Uterus (tissue), 4 donors: Measurements from ENCODE around the gene ARHGEF26. TPM values are rescaled to one million over a fixed set of nuclear protein-coding genes. Genes with fewer than 3 reads are reported as not detected.
A peak's percentile ranks its signal among the peaks of the same experiment; 100 is the strongest.

ENCODE experiments used
- DNase-seq, 2 donors: peaks; one replicate each; pipeline ENCODE4 v3.0.0-alpha.2; 2019 to 2020
- H3K27ac ChIP-seq, 2 donors: fragments of 200-600 bp; sonication (generic); 1 replicate in 1 of 2; 2 replicates in 1 of 2; pipeline ENCODE4 v1.5.1; 2016 to 2018
- H3K27me3 ChIP-seq, 2 donors: fragments of 200-600 bp; sonication (generic); one replicate each; pipeline ENCODE4 v1.5.1; 2018 to 2019; ENCODE audit warnings: control low read depth in 1 of 2
- H3K36me3 ChIP-seq, 2 donors: fragments of 200-600 bp; sonication (generic); one replicate each; pipeline ENCODE4 v1.5.1; 2019; ENCODE audit warnings: control low read depth in 1 of 2
- H3K4me1 ChIP-seq, 2 donors: fragments of 200-600 bp; sonication (generic); one replicate each; pipeline ENCODE4 v1.5.1; 2018 to 2019; ENCODE audit warnings: control low read depth in 1 of 2
- H3K4me3 ChIP-seq, 2 donors: fragments of 200-600 bp; sonication (generic); 1 replicate in 1 of 2; 2 replicates in 1 of 2; pipeline ENCODE4 v1.5.1; 2018 to 2019; ENCODE audit warnings: mild to moderate bottlenecking in 1 of 2
- H3K9me3 ChIP-seq, 2 donors: fragments of 200-600 bp; sonication (generic); one replicate each; pipeline ENCODE4 v1.5.1; 2019; ENCODE audit warnings: control low read depth in 1 of 2
- CTCF ChIP-seq, 4 experiments: fragments of 200-600 bp in 2 of 4; fragments of 450-650 bp in 2 of 4; sonication (generic) in 2 of 4; IDR thresholded peaks; one replicate each; pipeline ENCODE4 v1.5.1; 2016 to 2019; ENCODE audit warnings: antibody characterized with exemption in 4 of 4, mild to moderate bottlenecking in 2 of 4, moderate library complexity in 1 of 4
- POLR2A ChIP-seq, 2 donors: fragments of 450-650 bp; IDR thresholded peaks; one replicate each; pipeline ENCODE4 v1.6.1; 2016; ENCODE audit warnings: antibody characterized with exemption in 2 of 2, mild to moderate bottlenecking in 1 of 2, moderate library complexity in 1 of 2
- intact Hi-C: fragments of 100-400 bp; cut with DNase I; formaldehyde crosslinking; loops from one replicate; pipeline ENCODE4 v1.15.1; 2023; ENCODE audit warnings: low total_unique reads
- total RNA-seq, 4 donors: library from RNA; depleted of rRNA in 3 of 4; stranded (reverse); fragments of >200 nt in 3 of 4; gene quantifications; one replicate each; pipeline versions ENCODE4 v1.1.0 to v1.2.4, GENCODE V29; 2014 to 2023
- donor health status: DM: yes; HTN: yes; CAD: no.

The ARHGEF26 gene
- total RNA-seq, 4 donors from 2014 or later, result 13.5 to 43.5 (median 16.6) TPM

DNA sequence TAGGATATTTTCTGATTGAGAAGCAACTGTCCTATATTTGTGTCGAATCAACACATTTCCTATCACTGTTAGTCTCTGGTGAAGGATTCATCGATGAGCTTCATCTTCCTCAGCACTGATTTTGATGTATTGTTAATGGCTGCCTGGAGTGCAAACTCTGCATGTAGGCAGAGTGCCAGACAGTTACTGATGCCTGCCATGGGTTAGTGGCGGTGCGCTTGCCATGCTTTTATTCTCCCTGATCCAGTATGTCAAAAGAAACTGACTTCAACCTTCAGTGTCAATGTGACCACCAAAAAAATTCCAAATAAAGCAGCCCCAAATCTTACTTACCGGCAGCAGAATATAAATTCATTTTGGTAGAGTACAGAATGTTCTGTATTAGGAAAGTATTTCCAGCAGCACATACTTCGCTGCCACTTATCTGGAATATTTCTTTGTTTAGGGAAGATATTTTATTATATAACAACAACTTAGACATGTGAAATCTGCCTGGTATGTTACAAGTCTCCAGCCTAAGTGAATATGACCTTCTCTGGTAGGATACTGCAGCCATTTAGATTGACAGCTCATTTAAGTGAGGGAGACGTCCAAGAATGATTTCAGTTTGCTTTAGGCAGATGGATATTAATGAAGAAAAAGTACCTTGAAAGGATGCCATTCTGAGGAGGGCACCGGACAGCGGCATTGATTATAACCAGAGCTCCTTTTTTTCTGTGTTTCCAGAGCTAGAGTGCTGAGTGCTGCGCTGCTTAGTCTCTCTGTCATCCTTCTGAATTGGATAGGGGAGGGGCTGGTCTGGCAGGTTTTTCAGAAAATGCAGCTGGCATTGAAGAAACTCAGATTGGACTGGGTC, 59.9 kb downstream of the ARHGEF26 start:
- no peaks in the 10 kb centered on the region for H3K27me3 ChIP-seq
- no peaks in the 10 kb centered on the region for H3K9me3 ChIP-seq
- no peaks in the 10 kb centered on the region for H3K36me3 ChIP-seq
- no peak for DNase-seq
- peaks cover 0 to 5% of the 10 kb centered on the region in 2 donors for H3K4me1 ChIP-seq
- H3K27ac ChIP-seq, result peak overlapping the region in 1 of 2 donors; percentile 49
- no peak overlapping the region for H3K4me3 ChIP-seq
- TF ChIP-seq CTCF (IDR thresholded peaks at IDR 0.05) (no peak), POLR2A (IDR thresholded peaks at IDR 0.05) (no peak)
- intact Hi-C loops, result no loop called here

DNA sequence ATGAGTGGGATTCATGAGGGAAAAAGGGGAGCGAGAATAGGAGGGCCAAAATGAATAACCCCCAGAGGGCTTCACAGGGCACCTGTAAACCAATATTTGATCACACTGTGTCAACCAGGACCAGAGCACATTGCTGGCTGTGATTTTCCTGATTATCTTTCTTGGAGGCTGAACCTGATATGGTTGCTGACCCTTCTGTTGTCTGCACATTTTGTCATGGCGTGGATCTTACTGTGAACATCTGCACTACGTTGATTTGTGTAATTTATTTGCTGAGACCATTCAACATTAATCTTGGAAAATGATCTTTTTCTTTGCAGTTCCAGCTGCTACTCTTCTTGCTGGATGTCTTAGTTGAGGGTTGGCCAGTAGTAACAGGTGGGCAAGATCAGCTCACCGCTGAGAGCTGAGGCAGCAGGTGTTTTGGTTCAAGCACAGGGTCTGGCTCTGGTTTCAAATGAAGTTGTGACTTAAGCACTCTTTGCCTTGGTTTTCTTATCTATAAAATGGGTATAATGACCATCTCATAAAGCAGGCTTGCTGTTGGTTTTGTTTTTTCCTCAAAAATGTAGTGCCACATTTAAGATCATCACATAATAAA, 61.2 kb downstream of the ARHGEF26 start:
- Histone ChIP-seq H3K4me3 (no peak overlapping the region), H3K36me3 (no peaks in the 10 kb centered on the region), H3K27ac (no peak overlapping the region), H3K27me3 (no peaks in the 10 kb centered on the region), H3K9me3 (no peaks in the 10 kb centered on the region), H3K4me1 (peaks cover 0 to 5% of the 10 kb centered on the region in 2 donors)
- intact Hi-C loops, result no loop called here
- DNase-seq, result no peak
- TF ChIP-seq CTCF (IDR thresholded peaks at IDR 0.05), result no peak

- H3K9me3 ChIP-seq, result no peaks in the 10 kb centered on the region
- H3K4me3 ChIP-seq, result no peak overlapping the region
- H3K27me3 ChIP-seq, result no peaks in the 10 kb centered on the region
- intact Hi-C loops, result no loop called here
- H3K36me3 ChIP-seq, result no peaks in the 10 kb centered on the region
- peaks cover 0 to 5% of the 10 kb centered on the region in 2 donors for H3K4me1 ChIP-seq
- no peak for TF ChIP-seq POLR2A (IDR thresholded peaks at IDR 0.05)
- no peak for TF ChIP-seq CTCF (IDR thresholded peaks at IDR 0.05)
- no peak for DNase-seq
- no peak overlapping the region for H3K27ac ChIP-seq
These were observed 61.8 kb downstream of the ARHGEF26 start for GRCh38 chr3:154182975-154183374.

DNA sequence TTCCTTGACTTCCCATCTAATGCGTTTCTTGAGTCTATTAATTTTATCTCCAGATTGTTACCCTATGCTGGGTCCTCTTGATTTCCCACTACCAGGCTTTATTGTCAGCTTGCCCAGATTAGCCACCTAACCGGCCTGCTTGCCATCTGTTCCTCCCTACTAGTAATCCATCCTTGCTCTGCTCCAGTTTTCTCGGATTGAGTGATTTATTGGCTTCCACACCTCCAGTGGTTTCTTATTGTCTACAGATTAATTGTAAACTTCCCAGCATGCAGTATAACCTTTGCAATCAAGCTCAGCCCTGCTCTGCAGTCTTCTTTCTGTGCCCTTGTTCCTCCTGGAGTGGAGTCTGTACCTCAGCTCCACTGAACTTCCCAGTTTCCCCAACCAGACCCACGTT, 63.4 kb downstream of the ARHGEF26 start:
- no peaks in the 10 kb centered on the region for H3K36me3 ChIP-seq
- H3K27ac ChIP-seq, result no peak overlapping the region
- H3K9me3 ChIP-seq, result no peaks in the 10 kb centered on the region
- no peak for DNase-seq
- no peaks in the 10 kb centered on the region for H3K27me3 ChIP-seq
- intact Hi-C loops, result no loop called here
- peaks cover 0 to 5% of the 10 kb centered on the region in 2 donors for H3K4me1 ChIP-seq
- TF ChIP-seq CTCF (IDR thresholded peaks at IDR 0.05) (no peak), POLR2A (IDR thresholded peaks at IDR 0.05) (no peak)
- no peak overlapping the region for H3K4me3 ChIP-seq

- Histone ChIP-seq H3K27me3 (no peaks in the 10 kb centered on the region), H3K4me1 (no peaks in the 10 kb centered on the region), H3K9me3 (no peaks in the 10 kb centered on the region), H3K4me3 (no peak overlapping the region), H3K36me3 (no peaks in the 10 kb centered on the region), H3K27ac (no peak overlapping the region)
- no peak for DNase-seq
- intact Hi-C loops, result no loop called here
- TF ChIP-seq CTCF (IDR thresholded peaks at IDR 0.05) (no peak), POLR2A (IDR thresholded peaks at IDR 0.05) (no peak)
These were observed 67.2 kb downstream of the ARHGEF26 start for GRCh38 chr3:154188437-154188836.
